GM12865 (cell line): ENCODE measurements around the gene UTP14C.

ENCODE experiments used
- DNase-seq: peaks from one replicate; pipeline ENCODE4 v3.0.0; 2010; ENCODE audit warnings: low read depth
- H3K4me3 ChIP-seq: 2 replicates; pipeline ENCODE4 v1.5.1; 2011; ENCODE audit warnings: mild to moderate bottlenecking, low read depth, low read length, control low read depth
- TF ChIP-seq, protein P1 (sequence below): IDR thresholded peaks from 2 replicates; pipeline ENCODE4 v1.5.1; 2011; ENCODE audit warnings: low read length, control low read depth, low read depth, inconsistent platforms; ENCODE audit not compliant: insufficient read depth; ENCODE audit errors: missing control alignments

UTP14C gene

DNA sequence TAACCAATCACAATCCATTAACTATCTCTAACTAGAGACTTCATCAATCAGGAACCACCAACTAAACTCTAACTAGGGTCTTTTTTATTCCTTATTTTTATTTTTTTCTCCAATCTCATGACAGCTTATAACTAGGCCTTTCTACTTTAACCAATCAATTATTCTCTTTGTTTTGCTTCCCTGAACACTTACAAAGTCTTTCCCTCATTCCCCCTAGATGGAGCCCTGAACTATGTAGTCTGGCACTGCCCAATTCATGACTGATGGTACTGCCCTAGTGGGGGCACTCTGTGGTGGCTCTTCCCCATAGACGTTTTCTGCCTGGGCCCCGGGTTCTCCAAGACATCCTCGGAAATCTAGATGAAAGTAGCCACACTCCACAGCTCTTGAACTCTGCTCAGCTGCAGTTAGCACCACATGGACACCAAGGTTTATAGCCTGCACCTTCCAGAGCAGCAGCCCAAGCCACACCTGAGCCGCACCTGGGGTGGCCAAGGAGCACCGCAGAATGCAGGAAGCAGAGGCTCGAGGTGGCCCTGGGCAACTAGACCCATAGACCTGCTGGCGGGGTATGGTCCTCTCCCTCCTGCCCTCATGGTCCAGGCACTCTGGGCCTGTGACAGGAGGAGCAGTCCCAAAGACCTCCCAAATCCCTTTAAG lies 19.9 kb upstream of the UTP14C start:
- TF ChIP-seq, protein P1, sequence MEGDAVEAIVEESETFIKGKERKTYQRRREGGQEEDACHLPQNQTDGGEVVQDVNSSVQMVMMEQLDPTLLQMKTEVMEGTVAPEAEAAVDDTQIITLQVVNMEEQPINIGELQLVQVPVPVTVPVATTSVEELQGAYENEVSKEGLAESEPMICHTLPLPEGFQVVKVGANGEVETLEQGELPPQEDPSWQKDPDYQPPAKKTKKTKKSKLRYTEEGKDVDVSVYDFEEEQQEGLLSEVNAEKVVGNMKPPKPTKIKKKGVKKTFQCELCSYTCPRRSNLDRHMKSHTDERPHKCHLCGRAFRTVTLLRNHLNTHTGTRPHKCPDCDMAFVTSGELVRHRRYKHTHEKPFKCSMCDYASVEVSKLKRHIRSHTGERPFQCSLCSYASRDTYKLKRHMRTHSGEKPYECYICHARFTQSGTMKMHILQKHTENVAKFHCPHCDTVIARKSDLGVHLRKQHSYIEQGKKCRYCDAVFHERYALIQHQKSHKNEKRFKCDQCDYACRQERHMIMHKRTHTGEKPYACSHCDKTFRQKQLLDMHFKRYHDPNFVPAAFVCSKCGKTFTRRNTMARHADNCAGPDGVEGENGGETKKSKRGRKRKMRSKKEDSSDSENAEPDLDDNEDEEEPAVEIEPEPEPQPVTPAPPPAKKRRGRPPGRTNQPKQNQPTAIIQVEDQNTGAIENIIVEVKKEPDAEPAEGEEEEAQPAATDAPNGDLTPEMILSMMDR, result no peak
- no peak for DNase-seq
- no peak overlapping the region for H3K4me3 ChIP-seq

DNA sequence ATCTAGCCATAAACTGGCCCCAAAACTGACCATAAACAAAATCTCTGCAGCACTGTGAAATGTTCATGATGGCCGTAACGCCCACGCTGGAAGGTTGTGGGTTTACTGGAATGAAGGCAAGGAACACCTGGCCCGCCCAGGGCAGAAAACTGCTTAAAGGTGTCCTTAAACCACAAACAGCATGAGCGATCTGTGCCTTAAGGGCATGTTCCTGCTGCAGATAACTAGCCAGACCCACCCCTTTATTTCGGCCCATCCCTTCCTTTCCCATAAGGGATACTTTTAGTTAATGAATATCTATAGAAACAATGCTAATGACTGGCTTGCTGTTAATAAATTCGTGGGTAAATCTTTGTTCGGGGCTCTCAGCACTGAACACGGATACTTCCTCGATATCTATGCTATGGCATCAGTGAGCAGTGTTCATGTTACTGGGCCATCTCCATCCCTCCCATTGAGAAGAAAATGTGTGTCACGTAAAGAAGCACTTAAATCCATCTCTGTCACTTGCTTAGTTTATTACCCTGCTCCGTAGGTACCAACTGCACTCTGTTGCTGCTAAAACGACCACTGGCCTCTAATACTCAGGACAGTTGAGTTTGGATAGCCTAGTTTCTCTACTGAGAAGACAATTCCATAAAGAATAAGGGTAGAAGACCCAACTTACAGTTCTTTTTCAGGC lies 18.5 kb upstream of the UTP14C start:
- DNase-seq, result no peak
- no peak overlapping the region for H3K4me3 ChIP-seq
- TF ChIP-seq, protein P1, result no peak

DNA sequence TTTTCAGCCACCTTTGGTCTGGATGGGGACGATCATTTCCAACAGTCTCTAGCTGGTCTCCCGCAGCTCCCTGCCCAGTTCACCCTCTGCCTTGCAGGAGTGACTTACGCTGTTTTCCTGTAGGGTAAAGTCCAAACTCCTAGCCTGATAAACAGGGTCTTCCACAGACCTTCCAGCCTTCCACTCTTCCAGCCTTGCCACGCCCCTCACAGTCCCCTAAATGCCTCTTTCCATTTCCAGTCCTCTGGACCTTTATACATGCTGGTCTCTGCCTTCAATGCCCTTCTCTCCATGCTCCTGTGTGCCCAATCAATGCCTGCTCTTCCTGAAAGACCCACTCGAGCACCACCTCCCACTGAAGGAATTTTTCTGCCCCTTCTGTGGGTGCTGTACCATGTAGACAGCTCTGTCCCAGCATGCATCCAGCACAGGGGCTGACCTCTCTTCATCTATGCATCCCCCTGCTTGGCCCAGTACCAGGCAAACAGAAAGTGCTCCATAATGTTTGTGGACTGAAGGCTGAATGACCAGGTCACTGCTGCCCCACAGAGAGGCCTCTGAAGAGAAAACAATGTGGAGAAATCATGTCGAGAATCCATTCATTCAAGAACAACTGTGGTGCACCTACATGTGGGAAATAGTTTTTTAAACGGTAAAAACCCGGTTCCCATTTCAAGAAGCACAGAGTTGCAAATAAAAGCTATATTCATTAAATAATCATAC lies 17.8 kb upstream of the UTP14C start:
- H3K4me3 ChIP-seq, result no peak overlapping the region
- DNase-seq, result no peak
- TF ChIP-seq, protein P1, result no peak

DNA sequence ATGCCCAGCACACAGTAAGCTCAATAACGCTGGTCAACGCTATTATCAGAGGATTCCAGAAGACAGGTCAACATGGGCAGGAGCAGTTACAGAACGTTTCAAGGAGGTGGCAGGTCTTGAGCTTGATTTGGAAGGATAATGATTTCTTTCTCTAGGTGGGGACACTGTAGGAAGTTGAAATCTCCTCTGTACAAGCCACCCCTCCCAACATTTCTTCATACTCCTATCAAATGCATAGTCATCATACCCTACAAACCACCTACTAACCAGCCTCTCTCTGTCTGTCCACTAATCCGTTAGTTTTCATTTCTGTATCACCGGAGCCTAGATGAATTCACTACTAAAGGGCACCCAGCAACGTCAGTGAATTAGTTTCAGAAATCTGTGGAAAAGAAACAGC lies 14.5 kb upstream of the UTP14C start:
- DNase-seq, result no peak
- TF ChIP-seq, protein P1, result no peak
- H3K4me3 ChIP-seq, result no peak overlapping the region

DNA sequence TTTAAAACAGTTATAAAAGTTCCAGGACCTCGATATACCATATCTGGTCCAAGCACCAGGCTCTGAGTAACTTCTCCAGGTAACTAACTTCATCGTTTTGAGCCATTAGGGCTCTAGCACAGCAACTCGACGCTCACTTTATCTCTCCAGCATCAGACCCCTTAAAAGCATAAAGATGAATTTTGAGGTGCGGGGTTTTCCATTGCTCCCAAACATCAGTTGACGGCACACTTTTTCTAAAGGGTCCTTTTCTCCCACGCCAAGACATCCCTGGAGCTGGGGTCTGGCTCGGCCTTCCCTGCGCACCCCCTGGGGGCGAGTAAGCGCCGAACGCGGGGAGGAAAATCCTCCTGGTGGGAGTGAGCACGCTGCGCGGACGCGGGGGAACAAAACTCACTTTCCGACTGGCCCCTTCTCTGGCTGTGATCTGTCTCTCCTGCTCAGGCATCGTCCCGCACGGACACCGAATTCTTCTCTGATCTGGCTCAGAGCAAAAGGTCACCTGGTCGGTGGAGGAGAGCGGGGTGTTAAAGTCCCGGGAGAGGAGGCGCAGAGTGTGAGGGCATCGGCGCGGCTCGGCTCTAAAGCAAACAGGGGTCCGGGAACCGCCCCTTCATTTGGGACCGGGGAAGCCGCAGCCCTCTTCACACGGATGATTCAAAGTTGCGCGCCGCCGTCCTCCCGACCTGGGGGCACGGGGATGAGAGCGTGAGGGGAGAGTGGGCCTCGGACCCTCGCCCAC lies 13.4 kb upstream of the UTP14C start, which contains the start of gene ATP7B:
TSS of gene ATP7B (minus strand) at position 561 of the 742 bp plus-strand sequence. CDS start at position 448, 113 bp downstream.
- TF ChIP-seq, protein P1, result no peak
- peak; percentile 18 for DNase-seq
- H3K4me3 ChIP-seq, result peak within 1 kb of the TSS; percentile 83

DNA sequence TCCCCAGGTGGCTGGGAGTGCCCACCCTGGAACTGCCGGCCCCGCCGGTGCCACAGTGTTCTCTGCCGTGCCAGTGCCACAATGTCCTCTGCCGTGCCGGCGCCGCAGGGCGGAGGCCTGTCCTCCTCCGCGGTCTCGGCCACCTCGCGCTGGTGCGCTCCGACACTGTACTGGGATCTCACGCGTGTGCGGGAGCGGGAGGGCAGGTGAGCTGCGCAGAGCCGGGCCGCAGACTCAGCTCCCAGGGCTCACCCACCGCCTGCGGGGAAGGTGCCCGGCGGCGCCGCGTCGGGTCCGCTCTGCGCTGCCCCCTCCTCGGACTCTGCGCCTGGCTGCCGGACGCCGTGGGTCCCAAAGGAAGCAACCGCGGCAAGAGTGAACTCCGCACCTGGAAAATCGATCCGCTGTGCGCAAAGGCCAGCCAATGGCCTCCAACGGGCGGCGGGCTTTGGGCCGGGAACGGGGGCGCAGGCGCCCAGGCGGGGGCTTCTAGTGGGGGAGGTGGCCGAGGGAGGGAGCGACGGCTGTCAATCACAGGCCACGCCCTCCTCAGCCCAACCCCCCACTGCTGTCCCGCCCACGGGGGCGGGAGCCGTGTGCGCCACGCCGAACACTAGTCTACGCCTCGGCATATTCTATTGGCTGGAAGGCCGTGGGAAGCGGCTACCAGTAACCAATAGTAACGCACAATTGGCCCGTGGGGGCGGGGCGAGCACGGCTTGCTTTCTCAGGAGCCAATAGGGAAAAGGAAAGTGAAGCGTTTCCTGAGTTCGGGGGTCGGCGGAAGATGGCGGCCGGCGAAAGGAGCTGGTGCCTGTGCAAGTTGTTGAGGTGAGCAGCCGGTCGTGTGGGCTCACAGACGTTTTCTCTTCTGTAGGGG lies 12.6 kb upstream of the UTP14C start, which contains the start of gene ALG11:
TSS of gene ALG11 (plus strand) at position 767 of the 880 bp plus-strand sequence. CDS start at position 788, 21 bp downstream.
- TF ChIP-seq, protein P1, result no peak
- H3K4me3 ChIP-seq, result peak within 1 kb of the TSS; percentile 83
- DNase-seq, result peak; percentile 98
